Fibroblast of pulmonary artery (primary cell): Measurements from ENCODE around the gene HOXD12.

Source experiments
- DNase-seq: peaks from one replicate; pipeline ENCODE4 v3.0.0-alpha.2; 2010; ENCODE audit warnings: low read depth
- H3K4me3 ChIP-seq: replicated peaks from 2 replicates; pipeline ENCODE4 v1.5.1; 2011; ENCODE audit warnings: low read depth, mild to moderate bottlenecking, control low read depth, low read length, moderate library complexity
- TF ChIP-seq, protein P1 (sequence below): IDR thresholded peaks from 2 replicates; pipeline ENCODE4 v1.5.1; 2011; ENCODE audit warnings: mild to moderate bottlenecking, control low read depth, low read length, inconsistent platforms; ENCODE audit errors: missing control alignments

HOXD12 gene

GRCh38 chr2:176085861-176086771, 13.5 kb upstream of the HOXD12 start:
- TF ChIP-seq, protein P1, sequence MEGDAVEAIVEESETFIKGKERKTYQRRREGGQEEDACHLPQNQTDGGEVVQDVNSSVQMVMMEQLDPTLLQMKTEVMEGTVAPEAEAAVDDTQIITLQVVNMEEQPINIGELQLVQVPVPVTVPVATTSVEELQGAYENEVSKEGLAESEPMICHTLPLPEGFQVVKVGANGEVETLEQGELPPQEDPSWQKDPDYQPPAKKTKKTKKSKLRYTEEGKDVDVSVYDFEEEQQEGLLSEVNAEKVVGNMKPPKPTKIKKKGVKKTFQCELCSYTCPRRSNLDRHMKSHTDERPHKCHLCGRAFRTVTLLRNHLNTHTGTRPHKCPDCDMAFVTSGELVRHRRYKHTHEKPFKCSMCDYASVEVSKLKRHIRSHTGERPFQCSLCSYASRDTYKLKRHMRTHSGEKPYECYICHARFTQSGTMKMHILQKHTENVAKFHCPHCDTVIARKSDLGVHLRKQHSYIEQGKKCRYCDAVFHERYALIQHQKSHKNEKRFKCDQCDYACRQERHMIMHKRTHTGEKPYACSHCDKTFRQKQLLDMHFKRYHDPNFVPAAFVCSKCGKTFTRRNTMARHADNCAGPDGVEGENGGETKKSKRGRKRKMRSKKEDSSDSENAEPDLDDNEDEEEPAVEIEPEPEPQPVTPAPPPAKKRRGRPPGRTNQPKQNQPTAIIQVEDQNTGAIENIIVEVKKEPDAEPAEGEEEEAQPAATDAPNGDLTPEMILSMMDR: peak; percentile 49
- no peak overlapping the region for H3K4me3 ChIP-seq
- DNase-seq: peak; percentile 37

- DNase-seq: no peak
- H3K4me3 ChIP-seq: no peak overlapping the region
- TF ChIP-seq, protein P1: no peak
Measured at GRCh38 chr2:176087330-176088047, 12.1 kb upstream of the HOXD12 start.

DNA sequence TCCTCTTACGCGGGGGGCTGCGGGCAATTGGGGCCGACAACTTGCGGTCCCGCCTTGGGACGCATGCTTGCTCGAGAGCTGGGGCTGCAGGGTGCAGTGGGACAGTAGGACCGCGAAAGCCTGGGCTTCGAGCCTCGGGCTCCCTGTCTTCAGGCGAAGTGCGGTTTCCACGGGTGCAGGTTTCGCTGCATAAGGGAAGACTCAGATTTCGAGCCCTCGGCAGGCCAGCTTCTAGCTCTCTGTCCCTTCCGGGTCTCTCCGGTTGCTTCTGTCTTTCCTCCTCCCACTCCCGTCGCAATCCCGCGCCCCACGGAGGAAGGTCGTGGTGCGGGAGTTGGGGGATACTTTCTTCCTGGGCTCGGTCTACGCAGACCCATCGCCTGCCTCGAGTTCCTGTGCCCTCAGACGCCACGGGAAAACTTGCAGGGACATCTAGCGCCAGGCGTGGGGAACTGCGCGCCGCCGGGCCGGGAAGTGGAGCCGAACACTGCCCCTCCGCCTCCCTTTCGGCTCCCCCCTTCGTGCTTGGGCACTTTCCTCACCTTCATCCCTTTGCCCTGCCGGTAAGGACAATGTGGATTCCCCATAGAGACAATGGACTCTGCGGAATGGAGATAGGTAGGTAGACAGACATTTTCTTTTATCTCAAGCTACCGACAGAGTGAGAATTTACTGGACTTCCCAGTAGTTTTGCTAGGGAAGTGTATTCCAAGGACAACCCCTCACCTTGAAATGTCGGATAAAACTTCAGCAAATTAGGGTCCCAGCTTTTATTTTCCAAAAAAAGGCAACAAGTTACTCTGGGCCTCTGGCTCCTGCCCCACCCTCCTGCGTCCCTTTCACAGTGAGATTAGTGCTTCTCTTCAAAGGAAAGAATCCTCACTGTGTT, 11.3 kb upstream of the HOXD12 start:
- H3K4me3 ChIP-seq: peak overlapping the region; percentile 23
- DNase-seq: peak; percentile 49
- TF ChIP-seq, protein P1: peak; percentile 68

DNA sequence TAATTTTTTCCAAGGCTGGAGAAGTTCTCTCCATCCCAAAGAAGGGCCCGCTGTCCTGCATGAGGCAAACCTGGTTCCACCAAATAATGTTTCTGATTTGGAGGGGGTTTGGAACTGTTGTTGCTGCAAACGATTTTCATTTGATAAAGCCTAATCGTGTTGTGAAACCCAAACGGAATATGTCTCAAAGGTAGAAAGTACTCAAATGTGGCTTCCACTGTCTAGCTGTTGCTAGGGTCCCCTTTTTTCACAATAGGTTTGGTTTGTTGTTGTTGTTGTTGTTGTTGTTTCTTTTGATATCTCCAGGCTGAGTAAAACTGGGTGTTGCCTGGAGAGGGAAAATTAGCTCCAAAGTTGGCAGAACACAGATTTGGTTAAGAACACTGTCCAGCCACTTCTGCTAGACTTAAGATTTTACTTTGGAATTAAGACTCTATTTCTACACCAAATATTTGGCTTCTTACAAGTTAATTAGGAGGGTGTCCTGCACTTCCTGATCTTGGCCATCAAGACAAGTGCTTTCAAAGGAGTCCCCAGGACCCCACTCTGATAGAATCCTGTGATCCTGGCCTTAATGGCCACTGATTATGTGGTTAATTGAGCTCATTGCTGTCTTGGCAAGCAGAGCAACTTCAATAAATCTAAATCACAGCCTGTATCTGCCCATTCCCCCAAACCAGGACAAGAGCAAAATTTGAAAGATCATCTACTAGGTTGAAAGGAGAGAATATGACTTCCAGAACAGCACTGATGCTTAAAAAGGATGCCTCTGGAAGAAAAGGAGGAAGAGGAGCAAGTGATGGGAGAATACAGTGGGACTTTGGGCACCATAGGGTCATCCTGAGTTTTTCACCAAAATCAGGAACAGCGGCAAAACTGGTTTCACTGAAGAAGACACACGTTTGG, 10.4 kb upstream of the HOXD12 start:
- TF ChIP-seq, protein P1: no peak
- no peak overlapping the region for H3K4me3 ChIP-seq
- no peak for DNase-seq

DNA sequence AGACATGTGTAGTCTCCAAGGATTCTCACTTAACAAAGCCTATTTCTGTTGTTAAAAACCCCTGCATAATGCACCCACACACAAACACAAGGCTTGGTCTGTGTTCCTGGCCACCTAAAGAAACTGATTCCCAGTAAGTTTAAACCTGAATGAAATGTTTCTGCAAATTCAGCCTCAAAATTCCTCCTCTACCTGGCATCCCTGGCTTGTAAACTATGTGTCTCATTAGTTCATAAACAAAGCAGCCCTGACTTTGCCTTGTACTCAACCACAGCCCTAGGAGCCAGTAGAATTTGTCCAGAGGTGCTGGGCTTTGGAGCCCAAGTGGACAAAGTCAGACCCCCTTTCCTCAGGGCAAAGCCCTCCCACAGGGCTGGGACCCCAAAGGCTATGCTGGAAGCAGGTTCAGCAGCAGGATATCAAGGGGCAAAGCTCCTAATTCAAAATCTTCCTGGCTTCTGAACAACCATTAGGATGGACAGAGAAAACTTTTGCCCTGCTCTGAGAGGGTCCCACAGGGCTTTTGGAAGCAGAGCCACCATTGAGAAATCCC, 9.7 kb upstream of the HOXD12 start:
- TF ChIP-seq, protein P1: no peak
- no peak for DNase-seq
- no peak overlapping the region for H3K4me3 ChIP-seq
